Keratinocyte (primary cell): ENCODE data around the gene PNPLA7. TPM values are rescaled to one million over a fixed set of nuclear protein-coding genes. Genes with fewer than 3 reads are reported as not detected.

Experiments used
- DNase-seq: peaks from one replicate; pipeline ENCODE4 v3.0.0-alpha.2; 2011; ENCODE audit warnings: low read depth, missing footprints, low spot score
- FAIRE-seq: peaks from 2 replicates; lab custom pipeline; 2011; peaks lifted over from hg19 to GRCh38; lab: Jason Lieb, UNC
- H2AFZ ChIP-seq: 2 replicates; pipeline ENCODE4 v1.6.0; 2012; ENCODE audit warnings: low read length, control low read depth, inconsistent platforms; ENCODE audit not compliant: control insufficient read depth
- H3K27ac ChIP-seq: 2 replicates; pipeline ENCODE4 v1.5.1; 2011; ENCODE audit warnings: low read length; ENCODE audit not compliant: control insufficient read depth, insufficient read depth
- H3K27me3 ChIP-seq: 3 replicates; pipeline ENCODE4 v1.6.0; 2011; ENCODE audit warnings: low read length; ENCODE audit not compliant: control insufficient read depth, insufficient read depth; ENCODE audit errors: extremely low read depth
- H3K36me3 ChIP-seq, 2 experiments: 2 replicates in 1 of 2; 3 replicates in 1 of 2; pipeline ENCODE4 v1.5.1; 2011; ENCODE audit warnings: low read length in 2 of 2, mild to moderate bottlenecking in 1 of 2; ENCODE audit not compliant: control insufficient read depth in 2 of 2, insufficient read depth in 2 of 2; ENCODE audit errors: extremely low read depth in 1 of 2
- H3K4me1 ChIP-seq: 3 replicates; pipeline ENCODE4 v1.5.1; 2011; ENCODE audit warnings: low read length; ENCODE audit not compliant: control insufficient read depth, insufficient read depth; ENCODE audit errors: extremely low read depth
- H3K4me2 ChIP-seq: 3 replicates; pipeline ENCODE4 v1.6.0; 2011; ENCODE audit warnings: low read depth, low read length; ENCODE audit not compliant: control insufficient read depth, insufficient read depth; ENCODE audit errors: extremely low read depth
- H3K4me3 ChIP-seq, 3 experiments: fragments of 200-600 bp in 1 of 3; sonication (generic) in 1 of 3; 2 replicates in 2 of 3; 3 replicates in 1 of 3; pipeline ENCODE4 v1.5.1; 2011 to 2016; ENCODE audit warnings: low read length in 3 of 3, mild to moderate bottlenecking in 3 of 3, control low read depth in 2 of 3, inconsistent platforms in 1 of 3, low read depth in 1 of 3, mixed read lengths in 1 of 3, mixed run types in 1 of 3, moderate library complexity in 1 of 3; ENCODE audit not compliant: control insufficient read depth in 2 of 3, insufficient read depth in 2 of 3; ENCODE audit errors: extremely low read depth in 1 of 3
- H3K79me2 ChIP-seq: 2 replicates; pipeline ENCODE4 v1.6.0; 2012; ENCODE audit warnings: low read length; ENCODE audit not compliant: control insufficient read depth, insufficient read depth
- H3K9ac ChIP-seq: 3 replicates; pipeline ENCODE4 v1.6.0; 2011; ENCODE audit warnings: low read length; ENCODE audit not compliant: control insufficient read depth, insufficient read depth; ENCODE audit errors: extremely low read depth
- H3K9me1 ChIP-seq: 3 replicates; pipeline ENCODE4 v1.6.0; 2011; ENCODE audit warnings: low read length; ENCODE audit not compliant: control insufficient read depth, insufficient read depth; ENCODE audit errors: extremely low read depth
- H3K9me3 ChIP-seq: 2 replicates; pipeline ENCODE4 v1.5.1; 2012; ENCODE audit warnings: low read depth, low read length; ENCODE audit not compliant: control insufficient read depth
- H4K20me1 ChIP-seq: 3 replicates; pipeline ENCODE4 v1.6.0; 2011; ENCODE audit warnings: low read length; ENCODE audit not compliant: control insufficient read depth, insufficient read depth; ENCODE audit errors: extremely low read depth
- EZH2 ChIP-seq: IDR thresholded peaks from one replicate; pipeline ENCODE4 v1.6.1; 2012; ENCODE audit warnings: inconsistent platforms, mild to moderate bottlenecking, low read length, moderate library complexity
- dilution Hi-C: fragments of 300-500 bp; cut with MboI; formaldehyde crosslinking; loops from one replicate; pipeline ENCODE4 v1.7.0; 2020; ENCODE audit warnings: low sequenced_read_pairs; ENCODE audit not compliant: extremely low pct_ligation_motif_present
- polyA plus RNA-seq, 5 experiments: library from polyadenylated mRNA; depleted of rRNA in 3 of 5; stranded (reverse) in 3 of 5; stranded (forward) in 1 of 5; unstranded in 1 of 5; fragments of >200 nt; gene quantifications; 1 replicate in 1 of 5; 2 replicates in 3 of 5; 3 replicates in 1 of 5; pipeline versions ENCODE4 v1.2.1 to v1.2.3, GENCODE V29; 2011 to 2012; ENCODE audit warnings: missing spikeins in 2 of 5, low read depth in 1 of 5, low replicate concordance in 1 of 5
- TF ChIP-seq, protein P1 (sequence below), 3 experiments: IDR thresholded peaks in 1 of 3; conservative IDR thresholded peaks in 1 of 3; optimal IDR thresholded peaks in 1 of 3; 2 replicates in 2 of 3; 3 replicates in 1 of 3; pipeline versions ENCODE3 to v1.5.1; 2011; ENCODE audit warnings: low read length in 3 of 3, mild to moderate bottlenecking in 3 of 3, moderate library complexity in 2 of 3, control low read depth in 1 of 3, inconsistent platforms in 1 of 3; ENCODE audit not compliant: insufficient read depth in 2 of 3; ENCODE audit errors: extremely low read depth in 1 of 3

PNPLA7 gene
- polyA plus RNA-seq, 1 donor (not counting 4 experiments of a cell fraction or from before 2014, with no cell fraction given) = 0.34 TPM

DNA sequence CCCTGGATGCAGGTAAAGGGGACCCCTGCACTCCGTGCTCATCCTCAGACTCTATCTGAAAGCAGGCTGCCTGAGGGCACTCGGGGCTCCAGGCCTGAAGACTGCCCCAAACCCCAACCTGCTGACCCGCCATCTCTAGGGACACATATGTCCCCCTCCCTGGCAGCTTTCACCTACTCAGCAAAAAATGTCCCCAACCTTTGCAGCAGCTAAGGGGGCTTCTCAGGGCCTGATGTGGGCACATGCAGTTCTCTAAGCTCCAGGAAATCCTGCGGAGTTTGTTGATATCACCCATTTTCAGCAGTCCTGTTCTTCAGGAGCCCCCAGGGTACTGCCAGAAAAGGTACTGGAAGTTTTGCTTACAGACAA, 30.7 kb upstream of the PNPLA7 start:
- no peak overlapping the region for H3K4me3 ChIP-seq
- FAIRE-seq (no peak), DNase-seq (no peak)
- dilution Hi-C loops = no loop called here
- H3K36me3 ChIP-seq = peaks cover 31 to 43% of the 10 kb centered on the region in 2 experiments
- no peak overlapping the region for H3K27ac ChIP-seq
- H3K9ac ChIP-seq = no peak overlapping the region
- no peak for TF ChIP-seq EZH2
- TF ChIP-seq, protein P1, sequence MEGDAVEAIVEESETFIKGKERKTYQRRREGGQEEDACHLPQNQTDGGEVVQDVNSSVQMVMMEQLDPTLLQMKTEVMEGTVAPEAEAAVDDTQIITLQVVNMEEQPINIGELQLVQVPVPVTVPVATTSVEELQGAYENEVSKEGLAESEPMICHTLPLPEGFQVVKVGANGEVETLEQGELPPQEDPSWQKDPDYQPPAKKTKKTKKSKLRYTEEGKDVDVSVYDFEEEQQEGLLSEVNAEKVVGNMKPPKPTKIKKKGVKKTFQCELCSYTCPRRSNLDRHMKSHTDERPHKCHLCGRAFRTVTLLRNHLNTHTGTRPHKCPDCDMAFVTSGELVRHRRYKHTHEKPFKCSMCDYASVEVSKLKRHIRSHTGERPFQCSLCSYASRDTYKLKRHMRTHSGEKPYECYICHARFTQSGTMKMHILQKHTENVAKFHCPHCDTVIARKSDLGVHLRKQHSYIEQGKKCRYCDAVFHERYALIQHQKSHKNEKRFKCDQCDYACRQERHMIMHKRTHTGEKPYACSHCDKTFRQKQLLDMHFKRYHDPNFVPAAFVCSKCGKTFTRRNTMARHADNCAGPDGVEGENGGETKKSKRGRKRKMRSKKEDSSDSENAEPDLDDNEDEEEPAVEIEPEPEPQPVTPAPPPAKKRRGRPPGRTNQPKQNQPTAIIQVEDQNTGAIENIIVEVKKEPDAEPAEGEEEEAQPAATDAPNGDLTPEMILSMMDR (optimal IDR thresholded peaks at IDR 0.05 in 1 of 3, IDR thresholded peaks at IDR 0.05 in 1 of 3, conservative IDR thresholded peaks at IDR 0.05 in 1 of 3; ENCODE audit: extremely low read depth in 1 of 3, insufficient read depth in 2 of 3, low read length in 3 of 3) = no peak
- no peaks in the 10 kb centered on the region for H3K9me1 ChIP-seq
- H2AFZ ChIP-seq = no peak overlapping the region
- H3K27me3 ChIP-seq = no peaks in the 10 kb centered on the region
- no peaks in the 10 kb centered on the region for H3K9me3 ChIP-seq
- peaks cover 6% of the 10 kb centered on the region for H4K20me1 ChIP-seq
- H3K4me1 ChIP-seq = peaks cover 22% of the 10 kb centered on the region
- H3K4me2 ChIP-seq = no peak overlapping the region
- H3K79me2 ChIP-seq = peaks cover 46% of the 10 kb centered on the region

DNA sequence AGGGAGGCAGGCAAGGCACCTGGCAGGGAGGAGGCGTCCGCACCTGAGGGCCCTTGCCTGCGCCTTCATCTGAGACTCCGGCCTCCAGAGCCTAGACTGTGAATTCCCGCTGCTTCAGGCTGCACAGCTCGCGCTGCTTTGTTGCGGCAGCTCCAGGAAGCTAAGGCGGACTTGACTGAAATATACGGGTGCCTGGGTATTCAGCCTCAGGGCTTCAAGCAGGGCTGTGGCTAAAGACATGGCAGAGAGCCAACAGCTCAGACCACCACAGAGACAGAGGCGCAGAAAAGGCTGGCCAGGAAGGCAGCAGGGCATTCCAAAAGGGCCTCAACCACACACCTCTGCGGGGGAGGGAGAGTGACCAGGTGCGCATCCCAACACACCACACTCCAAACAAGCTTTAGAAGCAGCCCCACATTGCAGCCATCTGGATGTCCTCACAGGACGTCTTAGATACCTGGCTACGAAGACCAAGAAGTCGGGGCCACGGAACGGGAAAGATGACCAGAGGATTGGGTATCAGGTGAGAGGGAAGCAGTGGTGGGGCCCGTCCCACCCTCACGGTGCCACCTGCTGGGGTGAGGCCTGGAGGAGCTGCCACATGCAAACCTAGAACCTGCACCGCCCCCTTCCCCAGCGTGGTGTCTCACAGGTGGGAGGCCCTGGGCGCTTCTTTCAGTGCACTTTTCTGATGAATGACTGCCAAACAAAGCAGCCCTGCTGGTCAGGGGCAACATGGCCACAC, 30.2 kb upstream of the PNPLA7 start:
- H3K9me3 ChIP-seq = no peaks in the 10 kb centered on the region
- FAIRE-seq = no peak
- no peak overlapping the region for H3K9ac ChIP-seq

More for the DNA sequence above, 30.2 kb upstream of the PNPLA7 start:
- Histone ChIP-seq H3K27ac (no peak overlapping the region), H3K9me1 (no peaks in the 10 kb centered on the region), H4K20me1 (peaks cover 2% of the 10 kb centered on the region), H3K4me2 (no peak overlapping the region), H3K79me2 (peaks cover 42% of the 10 kb centered on the region), H3K27me3 (no peaks in the 10 kb centered on the region), H3K4me3 (no peak overlapping the region), H3K4me1 (peaks cover 27% of the 10 kb centered on the region), H2AFZ (no peak overlapping the region), H3K36me3 (peaks cover 27 to 44% of the 10 kb centered on the region in 2 experiments)
- TF ChIP-seq EZH2 = no peak
- TF ChIP-seq, protein P1 (optimal IDR thresholded peaks at IDR 0.05 in 1 of 3, IDR thresholded peaks at IDR 0.05 in 1 of 3, conservative IDR thresholded peaks at IDR 0.05 in 1 of 3; ENCODE audit: extremely low read depth in 1 of 3, insufficient read depth in 2 of 3, low read length in 3 of 3) = peak in 1 of 3 experiments; percentile 12
- no peak for DNase-seq
- dilution Hi-C loops = no loop called here
